A673 (cell line): ENCODE results near the gene SPIN1. TPM values are rescaled to one million over a fixed set of nuclear protein-coding genes. Genes with fewer than 3 reads are reported as not detected.
A peak's percentile ranks its signal among the peaks of the same experiment; 100 is the strongest.

Experiments
- BruUV-seq: library from RNA; stranded (reverse); fragments of 400-500 nt; replicated peaks from 2 replicates; lab custom pipeline; 2021; lab: Mats Ljungman, UMichigan
- CTCF ChIA-PET: fragments of 300-600 bp; sonication (Branson Sonifier 250); formaldehyde crosslinking; loops from one replicate; lab custom pipeline; 2022; ENCODE audit warnings: antibody characterized with exemption; lab: Charles Lee
- POLR2A ChIA-PET: fragments of 300-600 bp; sonication (Branson Sonifier 250); formaldehyde crosslinking; loops from one replicate; lab custom pipeline; 2022; ENCODE audit warnings: antibody characterized with exemption; ENCODE audit not compliant: low non-redundant PET; lab: Charles Lee
- DNase-seq: peaks from one replicate; pipeline ENCODE4 v3.0.0-alpha.2; 2015; ENCODE audit warnings: low spot score
- H3K27ac ChIP-seq: fragments of 200-600 bp; sonication (generic); 2 replicates; pipeline ENCODE4 v1.5.1; 2016; ENCODE audit warnings: mixed run types, low read depth, mild to moderate bottlenecking, mixed read lengths, antibody characterized with exemption, low read length; ENCODE audit not compliant: poor library complexity, severe bottlenecking
- H3K27me3 ChIP-seq: fragments of 200-600 bp; sonication (generic); replicated peaks from 2 replicates; pipeline ENCODE4 v1.6.1; 2017; ENCODE audit warnings: mixed run types, low read depth, mild to moderate bottlenecking, mixed read lengths, antibody characterized with exemption, low read length; ENCODE audit not compliant: insufficient read depth, poor library complexity
- H3K36me3 ChIP-seq: fragments of 200-600 bp; sonication (generic); 2 replicates; pipeline ENCODE4 v1.6.1; 2016; ENCODE audit warnings: mixed run types, mild to moderate bottlenecking, mixed read lengths, antibody characterized with exemption, low read length; ENCODE audit not compliant: insufficient read depth, poor library complexity, severe bottlenecking
- H3K4me1 ChIP-seq: fragments of 200-600 bp; sonication (generic); 2 replicates; pipeline ENCODE4 v1.6.1; 2017; ENCODE audit warnings: mixed run types, mild to moderate bottlenecking, mixed read lengths, antibody characterized with exemption, low read length; ENCODE audit not compliant: insufficient read depth, poor library complexity, severe bottlenecking
- H3K4me3 ChIP-seq: fragments of 200-600 bp; sonication (generic); 2 replicates; pipeline ENCODE4 v1.5.1; 2016; ENCODE audit warnings: low read depth, mixed run types, mild to moderate bottlenecking, mixed read lengths, low read length; ENCODE audit not compliant: poor library complexity, severe bottlenecking
- H3K9me3 ChIP-seq: fragments of 200-600 bp; sonication (generic); 2 replicates; pipeline ENCODE4 v1.6.1; 2016; ENCODE audit warnings: mixed run types, low read depth, mild to moderate bottlenecking, mixed read lengths, antibody characterized with exemption, low read length; ENCODE audit not compliant: poor library complexity, severe bottlenecking
- CTCF ChIP-seq: fragments of 300-800, 200-600 bp; sonication (generic); conservative IDR thresholded peaks from 2 replicates; pipeline ENCODE4 v1.5.1; 2017; ENCODE audit warnings: low read depth, mild to moderate bottlenecking, antibody characterized with exemption, low read length, moderate library complexity, mixed read lengths
- EZH2 ChIP-seq: fragments of 200-600 bp; sonication (generic); IDR thresholded peaks from 2 replicates; pipeline ENCODE4 v1.6.1; 2017; ENCODE audit warnings: borderline replicate concordance, low read depth, mild to moderate bottlenecking, mixed read lengths, antibody characterized with exemption, low read length; ENCODE audit not compliant: poor library complexity, severe bottlenecking
- intact Hi-C: fragments of 100-400 bp; cut with micrococcal nuclease; formaldehyde crosslinking; loops from one replicate; pipeline ENCODE4 v1.10.0; 2022; ENCODE audit not compliant: unreplicated experiment
- total RNA-seq: library from RNA; stranded (reverse); gene quantifications from 2 replicates; pipeline ENCODE4 v1.2.3, GENCODE V29; 2021

SPIN1 gene
- total RNA-seq, 1 experiment from 2014 or later, result 157 TPM

- no peak for DNase-seq
- ChIA-PET POLR2A (no interaction called here), CTCF (no interaction called here)
- intact Hi-C loops, result loop anchor here (5.0 to 10.0 kb wide), 4 partner anchors 188 to 280 kb away; no protein-coding TSS in a partner anchor
- TSS peak; percentile 63 for BruUV-seq
- H3K4me3 ChIP-seq, result peak overlapping the region; percentile 81
- H3K9me3 ChIP-seq, result no peaks in the 10 kb centered on the region
- TF ChIP-seq CTCF (no peak), EZH2 (no peak)
- H3K27ac ChIP-seq, result peak overlapping the region; percentile 71
- H3K4me1 ChIP-seq, result peaks cover 18% of the 10 kb centered on the region
- no peaks in the 10 kb centered on the region for H3K27me3 ChIP-seq
- H3K36me3 ChIP-seq, result peaks cover 3% of the 10 kb centered on the region
Observed at GRCh38 chr9:88387036-88387551, 1.1 kb upstream of the SPIN1 start.

- no peaks in the 10 kb centered on the region for H3K27me3 ChIP-seq
- intact Hi-C loops, result loop anchor here (5.0 to 10.0 kb wide), 4 partner anchors 187 to 280 kb away; no protein-coding TSS in a partner anchor
- peak overlapping the region; percentile 81 for H3K4me3 ChIP-seq
- peaks cover 18% of the 10 kb centered on the region for H3K4me1 ChIP-seq
- ChIA-PET POLR2A (no interaction called here), CTCF (no interaction called here)
- peak overlapping the region; percentile 71 for H3K27ac ChIP-seq
- BruUV-seq, result no TSS peak
- peaks cover 3% of the 10 kb centered on the region for H3K36me3 ChIP-seq
- H3K9me3 ChIP-seq, result no peaks in the 10 kb centered on the region
- TF ChIP-seq CTCF, result no peak
- TF ChIP-seq EZH2, result no peak
- peak; percentile 70 for DNase-seq
Observed at GRCh38 chr9:88387552-88388202, 567 bp upstream of the SPIN1 start.

GRCh38 chr9:88388886-88389605, 802 bp downstream of the SPIN1 start:
- TF ChIP-seq EZH2 (no peak), CTCF (no peak)
- Histone ChIP-seq H3K27me3 (no peaks in the 10 kb centered on the region), H3K9me3 (no peaks in the 10 kb centered on the region), H3K4me3 (peak overlapping the region; percentile 81), H3K4me1 (peaks cover 18% of the 10 kb centered on the region), H3K36me3 (peaks cover 3% of the 10 kb centered on the region), H3K27ac (peak overlapping the region; percentile 86)
- no TSS peak for BruUV-seq
- intact Hi-C loops, result loop anchor here (5.0 to 10.0 kb wide), 4 partner anchors 186 to 282 kb away; no protein-coding TSS in a partner anchor
- ChIA-PET CTCF (no interaction called here), POLR2A (no interaction called here)
- DNase-seq, result peak; percentile 84
